NCI-H2171 (cell line): Measurements from ENCODE around the gene KRT80.
A peak's percentile ranks its signal among the peaks of the same experiment; 100 is the strongest.

Source experiments
- DNase-seq: peaks from one replicate; lab custom pipeline; 2025; lab: John Stamatoyannopoulos, UW

Gene KRT80

GRCh38 chr12:52130711-52131110 is 61.1 kb downstream of the KRT80 start:
- DNase-seq = peak; percentile 96

- no peak for DNase-seq
Measured at GRCh38 chr12:52127683-52128450, 63.9 kb downstream of the KRT80 start.

GRCh38 chr12:52126605-52127578 is 64.9 kb downstream of the KRT80 start:
- peak; percentile 75 for DNase-seq

GRCh38 chr12:52126050-52126604 is 65.7 kb downstream of the KRT80 start:
- no peak for DNase-seq

GRCh38 chr12:52125476-52125900 is 66.3 kb downstream of the KRT80 start:
- DNase-seq = peak; percentile 84

- DNase-seq = no peak
Measured at GRCh38 chr12:52123487-52124186, 68.2 kb downstream of the KRT80 start.

- no peak for DNase-seq
Measured at GRCh38 chr12:52122904-52123303, 68.9 kb downstream of the KRT80 start.

- no peak for DNase-seq
Measured at GRCh38 chr12:52122540-52122871, 69.3 kb downstream of the KRT80 start.

- DNase-seq = peak; percentile 51
Measured at GRCh38 chr12:52121824-52122539, 69.8 kb downstream of the KRT80 start.

- DNase-seq = no peak
Measured at GRCh38 chr12:52120951-52121823, 70.6 kb downstream of the KRT80 start.

- DNase-seq = peak; percentile 67
Measured at GRCh38 chr12:52119398-52120254, 72.2 kb downstream of the KRT80 start.
